Activated naive CD8-positive, alpha-beta T cell treated with anti-CD3 and anti-CD28 coated beads for 36 hours (primary cell): ENCODE results near the gene TBR1. TPM values are rescaled to one million over a fixed set of nuclear protein-coding genes. Genes with fewer than 3 reads are reported as not detected.

Experiments
- DNase-seq: peaks from one replicate; pipeline ENCODE4 v3.0.0; 2021
- H3K27ac Mint-ChIP-seq: one replicate; pipeline ENCODE4 v1.8.0; 2022; ENCODE audit warnings: mild to moderate bottlenecking, moderate library complexity, mixed read lengths
- H3K27me3 Mint-ChIP-seq: one replicate; pipeline ENCODE4 v1.8.0; 2022; ENCODE audit warnings: mild to moderate bottlenecking, mixed read lengths
- H3K36me3 Mint-ChIP-seq: one replicate; pipeline ENCODE4 v1.8.0; 2021; ENCODE audit warnings: mild to moderate bottlenecking, mixed read lengths
- H3K4me1 Mint-ChIP-seq: one replicate; pipeline ENCODE4 v1.8.0; 2021; ENCODE audit warnings: mixed read lengths
- H3K4me3 Mint-ChIP-seq: one replicate; pipeline ENCODE4 v1.8.0; 2022; ENCODE audit warnings: mild to moderate bottlenecking, moderate library complexity, mixed read lengths
- H3K9me3 Mint-ChIP-seq: one replicate; pipeline ENCODE4 v1.8.0; 2022; ENCODE audit warnings: mixed read lengths
- total RNA-seq, 2 experiments: library from RNA; stranded (reverse); gene quantifications; one replicate each; pipeline ENCODE4 v1.2.3, GENCODE V29; 2021

The TBR1 gene
- total RNA-seq, 2 experiments from 2014 or later: not detected

GRCh38 chr2:161402297-161402696 lies 13.8 kb upstream of the TBR1 start:
- Mint-ChIP-seq H3K27ac (no peak overlapping the region), H3K4me1 (no peaks in the 10 kb centered on the region), H3K36me3 (peaks cover 26% of the 10 kb centered on the region), H3K27me3 (no peaks in the 10 kb centered on the region), H3K9me3 (no peaks in the 10 kb centered on the region), H3K4me3 (no peak overlapping the region)
- no peak for DNase-seq

- Mint-ChIP-seq H3K4me1 (no peaks in the 10 kb centered on the region), H3K27ac (no peak overlapping the region), H3K36me3 (peaks cover 19% of the 10 kb centered on the region), H3K4me3 (no peak overlapping the region), H3K9me3 (no peaks in the 10 kb centered on the region), H3K27me3 (no peaks in the 10 kb centered on the region)
- DNase-seq: no peak
Observed at GRCh38 chr2:161406316-161406715, 9.8 kb upstream of the TBR1 start.

GRCh38 chr2:161407597-161407996 lies 8.5 kb upstream of the TBR1 start:
- DNase-seq: no peak
- Mint-ChIP-seq H3K36me3 (peaks cover 18% of the 10 kb centered on the region), H3K27me3 (no peaks in the 10 kb centered on the region), H3K27ac (no peak overlapping the region), H3K9me3 (no peaks in the 10 kb centered on the region), H3K4me3 (no peak overlapping the region), H3K4me1 (no peaks in the 10 kb centered on the region)

- Mint-ChIP-seq H3K36me3 (peaks cover 19% of the 10 kb centered on the region), H3K27ac (no peak overlapping the region), H3K4me1 (peaks cover 3% of the 10 kb centered on the region), H3K27me3 (peaks cover 9% of the 10 kb centered on the region), H3K9me3 (no peaks in the 10 kb centered on the region), H3K4me3 (no peak overlapping the region)
- DNase-seq: no peak
Observed at GRCh38 chr2:161409308-161409907, 6.7 kb upstream of the TBR1 start.

GRCh38 chr2:161412346-161412745 lies 3.8 kb upstream of the TBR1 start:
- DNase-seq: no peak
- Mint-ChIP-seq H3K27me3 (peaks cover 36% of the 10 kb centered on the region), H3K36me3 (peaks cover 19% of the 10 kb centered on the region), H3K9me3 (no peaks in the 10 kb centered on the region), H3K27ac (no peak overlapping the region), H3K4me1 (peaks cover 26% of the 10 kb centered on the region), H3K4me3 (no peak overlapping the region)

GRCh38 chr2:161414042-161415033 lies 1.8 kb upstream of the TBR1 start:
- no peak for DNase-seq
- no peak overlapping the region for H3K27ac Mint-ChIP-seq
- peaks cover 56% of the 10 kb centered on the region for H3K27me3 Mint-ChIP-seq
- peak overlapping the region; percentile 67 for H3K4me3 Mint-ChIP-seq
- peaks cover 41% of the 10 kb centered on the region for H3K4me1 Mint-ChIP-seq
- no peaks in the 10 kb centered on the region for H3K9me3 Mint-ChIP-seq
- peaks cover 17% of the 10 kb centered on the region for H3K36me3 Mint-ChIP-seq

GRCh38 chr2:161415034-161415986 lies 787 bp upstream of the TBR1 start:
- no peak for DNase-seq
- peaks cover 64% of the 10 kb centered on the region for H3K27me3 Mint-ChIP-seq
- peaks cover 17% of the 10 kb centered on the region for H3K36me3 Mint-ChIP-seq
- peak overlapping the region; percentile 44 for H3K4me3 Mint-ChIP-seq
- H3K9me3 Mint-ChIP-seq: no peaks in the 10 kb centered on the region
- peaks cover 42% of the 10 kb centered on the region for H3K4me1 Mint-ChIP-seq
- no peak overlapping the region for H3K27ac Mint-ChIP-seq

GRCh38 chr2:161416708-161417437 lies 776 bp downstream of the TBR1 start:
- no peak overlapping the region for H3K27ac Mint-ChIP-seq
- peaks cover 80% of the 10 kb centered on the region for H3K27me3 Mint-ChIP-seq
- H3K9me3 Mint-ChIP-seq: no peaks in the 10 kb centered on the region
- peaks cover 9% of the 10 kb centered on the region for H3K36me3 Mint-ChIP-seq
- DNase-seq: no peak
- H3K4me1 Mint-ChIP-seq: peaks cover 42% of the 10 kb centered on the region
- H3K4me3 Mint-ChIP-seq: peak overlapping the region; percentile 44

GRCh38 chr2:161417438-161418274 lies 1.6 kb downstream of the TBR1 start:
- peaks cover 6% of the 10 kb centered on the region for H3K36me3 Mint-ChIP-seq
- peaks cover 43% of the 10 kb centered on the region for H3K4me1 Mint-ChIP-seq
- DNase-seq: no peak
- H3K27me3 Mint-ChIP-seq: peaks cover 88% of the 10 kb centered on the region
- no peak overlapping the region for H3K27ac Mint-ChIP-seq
- H3K4me3 Mint-ChIP-seq: no peak overlapping the region
- no peaks in the 10 kb centered on the region for H3K9me3 Mint-ChIP-seq

- H3K9me3 Mint-ChIP-seq: no peaks in the 10 kb centered on the region
- H3K4me1 Mint-ChIP-seq: peaks cover 48% of the 10 kb centered on the region
- peaks cover 94% of the 10 kb centered on the region for H3K27me3 Mint-ChIP-seq
- DNase-seq: no peak
- H3K27ac Mint-ChIP-seq: no peak overlapping the region
- peaks cover 3% of the 10 kb centered on the region for H3K36me3 Mint-ChIP-seq
- H3K4me3 Mint-ChIP-seq: no peak overlapping the region
Observed at GRCh38 chr2:161418275-161418714, 2.2 kb downstream of the TBR1 start.

GRCh38 chr2:161418715-161419637 lies 2.9 kb downstream of the TBR1 start:
- Mint-ChIP-seq H3K9me3 (no peaks in the 10 kb centered on the region), H3K4me3 (peak overlapping the region; percentile 43), H3K36me3 (no peaks in the 10 kb centered on the region), H3K27me3 (peaks cover 94% of the 10 kb centered on the region), H3K27ac (no peak overlapping the region), H3K4me1 (peaks cover 45% of the 10 kb centered on the region)
- no peak for DNase-seq

GRCh38 chr2:161419638-161420190 lies 3.6 kb downstream of the TBR1 start:
- Mint-ChIP-seq H3K36me3 (peaks cover 2% of the 10 kb centered on the region), H3K4me3 (no peak overlapping the region), H3K4me1 (peaks cover 51% of the 10 kb centered on the region)

More at GRCh38 chr2:161419638-161420190, 3.6 kb downstream of the TBR1 start:
- peaks cover 96% of the 10 kb centered on the region for H3K27me3 Mint-ChIP-seq
- DNase-seq: no peak
- no peak overlapping the region for H3K27ac Mint-ChIP-seq
- H3K9me3 Mint-ChIP-seq: no peaks in the 10 kb centered on the region
